K562 (cell line): ENCODE measurements around the gene SFXN5. TPM values are rescaled to one million over a fixed set of nuclear protein-coding genes. Genes with fewer than 3 reads are reported as not detected.
A peak's percentile ranks its signal among the peaks of the same experiment; 100 is the strongest.

Experiments used
- ATAC-seq: fragments of 200-7000 bp; cut with Tn5 transposase; 3 replicates; pipeline ENCODE4 v1.9.1; 2020; ENCODE audit warnings: moderate library complexity
- BruUV-seq: library from RNA; stranded (reverse); fragments of 400-500 nt; replicated peaks from 2 replicates; lab custom pipeline; 2021; lab: Mats Ljungman, UMichigan
- CTCF ChIA-PET: fragments of 300-600 bp; formaldehyde crosslinking; extraction: SDS; loops from one replicate; lab custom pipeline; 2021; ENCODE audit warnings: low intra/inter-chr PET ratio; lab: Yijun Ruan, JAX
- POLR2A ChIA-PET: fragments of 300-600, 350-650 bp; sonication (Branson Sonifier 250); formaldehyde crosslinking; extraction: SDS; loops from one replicate; lab custom pipeline; 2021; ENCODE audit warnings: antibody characterized with exemption, inconsistent platforms; lab: Yijun Ruan, JAX
- DNase-seq, 4 experiments: peaks; one replicate each; pipeline versions ENCODE4 v3.0.0 to v3.0.0-alpha.2; 2011 to 2018; ENCODE audit warnings: low spot score in 3 of 4, mixed read lengths in 3 of 4; ENCODE audit errors: extremely low read depth in 1 of 4
- FAIRE-seq: peaks from 2 replicates; lab custom pipeline; 2011; peaks lifted over from hg19 to GRCh38; lab: Jason Lieb, UNC
- H2AFZ ChIP-seq: 2 replicates; pipeline ENCODE4 v1.6.0; 2011; ENCODE audit warnings: low read depth, low read length, control low read depth, inconsistent platforms
- H3K27ac ChIP-seq: fragments of 200-600 bp; 3 replicates; pipeline ENCODE4 v1.8.0; 2011; ENCODE audit warnings: low read depth, mild to moderate bottlenecking, control low read depth, inconsistent platforms, low read length, moderate library complexity, mixed read lengths; ENCODE audit errors: extremely low read depth
- H3K27me3 ChIP-seq, 2 experiments: fragments of 300-600 bp in 1 of 2; 2 replicates in 1 of 2; 3 replicates in 1 of 2; pipeline versions ENCODE4 v1.6.0 to v1.8.0; 2011; ENCODE audit warnings: inconsistent platforms in 2 of 2, low read length in 2 of 2, mild to moderate bottlenecking in 1 of 2, mixed read lengths in 1 of 2, moderate library complexity in 1 of 2; ENCODE audit not compliant: control insufficient read depth in 2 of 2, insufficient read depth in 2 of 2
- H3K36me3 ChIP-seq: fragments of 300-600 bp; 3 replicates; pipeline ENCODE4 v1.8.0; 2011; ENCODE audit warnings: mild to moderate bottlenecking, low read length, inconsistent platforms; ENCODE audit not compliant: control insufficient read depth, insufficient read depth
- H3K4me1 ChIP-seq, 2 experiments: fragments of 200-600 bp in 1 of 2; replicated peaks in 1 of 2; 2 replicates in 1 of 2; 3 replicates in 1 of 2; pipeline versions ENCODE4 v1.5.1 to v1.8.0; 2011; ENCODE audit warnings: inconsistent platforms in 2 of 2, low read length in 2 of 2, mild to moderate bottlenecking in 1 of 2, mixed read lengths in 1 of 2, moderate library complexity in 1 of 2; ENCODE audit not compliant: control insufficient read depth in 2 of 2, insufficient read depth in 2 of 2
- H3K4me2 ChIP-seq: 2 replicates; pipeline ENCODE4 v1.6.1; 2011; ENCODE audit warnings: low read length, control low read depth, inconsistent platforms, mixed read lengths; ENCODE audit not compliant: insufficient read depth
- H3K4me3 ChIP-seq: fragments of 200-600 bp; sonication (generic), shearing (Covaris generic); 2 replicates; pipeline ENCODE4 v1.5.1; 2016; ENCODE audit warnings: control low read depth, inconsistent platforms
- H3K79me2 ChIP-seq: fragments of 200-600 bp; 3 replicates; pipeline ENCODE4 v1.8.0; 2011; ENCODE audit warnings: low read length, inconsistent platforms; ENCODE audit not compliant: control insufficient read depth, insufficient read depth
- H3K9ac ChIP-seq, 2 experiments: 2 replicates each; pipeline versions ENCODE4 v1.6.0 to v1.6.1; 2011; ENCODE audit warnings: low read depth in 2 of 2, low read length in 2 of 2, control low read depth in 1 of 2, inconsistent platforms in 1 of 2, mild to moderate bottlenecking in 1 of 2, mixed read lengths in 1 of 2; ENCODE audit not compliant: insufficient read depth in 1 of 2
- H3K9me1 ChIP-seq: one replicate; pipeline ENCODE4 v1.6.0; 2011; ENCODE audit warnings: inconsistent platforms, mild to moderate bottlenecking, low read length, moderate library complexity; ENCODE audit not compliant: control insufficient read depth, insufficient read depth
- H3K9me3 ChIP-seq: replicated peaks from 2 replicates; pipeline ENCODE4 v1.5.1; 2011; ENCODE audit warnings: low read depth, low read length, inconsistent platforms; ENCODE audit not compliant: control insufficient read depth, insufficient read depth
- H4K20me1 ChIP-seq: replicated peaks from 2 replicates; pipeline ENCODE4 v1.6.1; 2011; ENCODE audit warnings: low read length, inconsistent platforms, mixed read lengths; ENCODE audit not compliant: control insufficient read depth, insufficient read depth
- ARNT ChIP-seq, 2 experiments: fragments of 450-650 bp; IDR thresholded peaks; 2 replicates each; pipeline ENCODE4 v1.6.1; 2016; ENCODE audit warnings: mild to moderate bottlenecking in 1 of 2
- CC2D1A ChIP-seq: fragments of 450-650 bp; IDR thresholded peaks from 2 replicates; pipeline ENCODE4 v1.6.1; 2017; ENCODE audit warnings: mild to moderate bottlenecking
- DEAF1 ChIP-seq: fragments of 450-650 bp; formaldehyde crosslinking; IDR thresholded peaks from 2 replicates; pipeline ENCODE4 v1.4.0; 2020; ENCODE audit warnings: mild to moderate bottlenecking, moderate library complexity
- ETV1 ChIP-seq: fragments of 450-650 bp; conservative IDR thresholded peaks from 2 replicates; pipeline ENCODE4 v1.6.1; 2016; ENCODE audit warnings: missing genetic modification characterization, control low read depth, low read depth, missing compliant biosample characterization
- MTA3 ChIP-seq: fragments of 450-650 bp; formaldehyde crosslinking; IDR thresholded peaks from 2 replicates; pipeline ENCODE4 v1.6.1; 2017; ENCODE audit warnings: mild to moderate bottlenecking, borderline replicate concordance
- MYC ChIP-seq, 2 experiments: fragments of 250-450 bp in 1 of 2; sonication (Bioruptor Pico) in 1 of 2; IDR thresholded peaks; 2 replicates each; pipeline versions ENCODE4 v1.5.1 to v1.6.1; 2012 to 2021; ENCODE audit warnings: low read depth in 2 of 2, borderline replicate concordance in 1 of 2, improper control_type of control experiment in 1 of 2, low read length in 1 of 2, mild to moderate bottlenecking in 1 of 2, moderate library complexity in 1 of 2
- MYNN ChIP-seq, 2 experiments: sonication (generic); formaldehyde crosslinking in 1 of 2; IDR thresholded peaks; 2 replicates each; pipeline versions ENCODE4 v1.5.0 to v1.6.1; 2016 to 2020; ENCODE audit warnings: antibody characterized with exemption in 1 of 2, missing genetic modification reagents in 1 of 2
- NCOR1 ChIP-seq: fragments of 450-650 bp; IDR thresholded peaks from 2 replicates; pipeline ENCODE4 v1.6.1; 2016; ENCODE audit warnings: mild to moderate bottlenecking, moderate library complexity
- POLR2B ChIP-seq: fragments of 450-650 bp; IDR thresholded peaks from 2 replicates; pipeline ENCODE4 v1.6.1; 2018; ENCODE audit warnings: low read depth; ENCODE audit not compliant: partially characterized antibody
- RAD21 ChIP-seq, 2 experiments: fragments of 250-450 bp in 1 of 2; fragments of 450-650 bp in 1 of 2; sonication (Bioruptor Pico) in 1 of 2; formaldehyde crosslinking in 1 of 2; IDR thresholded peaks in 1 of 2; conservative IDR thresholded peaks in 1 of 2; 2 replicates each; pipeline versions ENCODE4 v1.4.0 to v1.8.0; 2020 to 2022; ENCODE audit warnings: mild to moderate bottlenecking in 2 of 2, moderate library complexity in 1 of 2
- SMC3 ChIP-seq: conservative IDR thresholded peaks from 2 replicates; pipeline ENCODE4 v1.6.1; 2011; ENCODE audit warnings: low read depth, low read length, improper control_type of control experiment; ENCODE audit not compliant: insufficient read depth
- TFAP4 ChIP-seq: sonication (generic); formaldehyde crosslinking; IDR thresholded peaks from 2 replicates; pipeline ENCODE4 v1.8.0; 2022; ENCODE audit warnings: missing genetic modification reagents, mild to moderate bottlenecking, moderate library complexity, borderline replicate concordance
- TOE1 ChIP-seq, 2 experiments: fragments of 450-650 bp in 1 of 2; sonication (generic) in 1 of 2; formaldehyde crosslinking in 1 of 2; IDR thresholded peaks; 2 replicates each; pipeline versions ENCODE4 v1.7.1 to v1.8.0; 2016 to 2022; ENCODE audit warnings: borderline replicate concordance in 2 of 2, mild to moderate bottlenecking in 2 of 2, antibody characterized with exemption in 1 of 2, inconsistent platforms in 1 of 2, low read depth in 1 of 2, missing genetic modification reagents in 1 of 2, moderate library complexity in 1 of 2
- YY1 ChIP-seq, 3 experiments: IDR thresholded peaks; 2 replicates each; pipeline ENCODE4 v1.6.1; 2011; ENCODE audit warnings: low read length in 2 of 3, mild to moderate bottlenecking in 2 of 3, moderate library complexity in 2 of 3, borderline replicate concordance in 1 of 3, control low read depth in 1 of 3, low read depth in 1 of 3; ENCODE audit not compliant: insufficient read depth in 3 of 3, insufficient replicate concordance in 2 of 3, control insufficient read depth in 1 of 3, insufficient read length in 1 of 3; ENCODE audit errors: extremely low read depth in 1 of 3
- ZNF717 ChIP-seq: fragments of 250-450 bp; sonication (Bioruptor Pico); IDR thresholded peaks from 2 replicates; pipeline ENCODE4 v1.5.0; 2021
- WGBS: fragments of 100-300 bp; shearing (Covaris generic); methylation state at CpG from one replicate; pipeline ENCODE4 v1.1.6; 2016; ENCODE audit warnings: low coverage, mixed read lengths; ENCODE audit not compliant: insufficient coverage; ENCODE audit errors: missing lambda C conversion rate; 5-methylcytosine and 5-hydroxymethylcytosine counted together
- in situ Hi-C: fragments of 300-500 bp; cut with MboI; formaldehyde crosslinking; loops from 4 replicates; pipeline ENCODE4 v1.15.0; 2018; ENCODE audit warnings: inconsistent platforms, mixed read lengths
- intact Hi-C: fragments of 100-400 bp; cut with micrococcal nuclease; formaldehyde crosslinking; loops from 2 replicates; pipeline ENCODE4 v1.14.2; 2022
- polyA plus RNA-seq, 8 experiments: library from polyadenylated mRNA; depleted of rRNA in 4 of 8; stranded (reverse) in 5 of 8; unstranded in 3 of 8; fragments of >200 nt; fragmentation: Nextera tagmentation in 2 of 8; fragmentation: Illumina TruSeq in 1 of 8; extraction: Ambion mirVana in 2 of 8; extraction: Trizol in 1 of 8; gene quantifications; 2 replicates each; pipeline versions ENCODE4 v1.2.1 to v1.2.3, GENCODE V29; 2011 to 2014; ENCODE audit warnings: inconsistent platforms in 1 of 8, missing spikeins in 1 of 8
- total RNA-seq, 7 experiments: library from RNA; depleted of rRNA in 6 of 7; stranded (reverse); fragments of >200 nt in 6 of 7; fragmentation: Illumina TruSeq in 2 of 7; extraction: Trizol in 2 of 7; gene quantifications; 2 replicates each; pipeline versions ENCODE4 v1.2.1 to v1.2.3, GENCODE V29; 2011 to 2021; ENCODE audit warnings: low replicate concordance in 1 of 7

SFXN5 gene
- total and polyA plus RNA-seq, 9 of the 15 experiments (the other 6 are each of a cell fraction or from before 2014, with no cell fraction given): 8.3 to 22.6 (median 16.0) TPM

DNA sequence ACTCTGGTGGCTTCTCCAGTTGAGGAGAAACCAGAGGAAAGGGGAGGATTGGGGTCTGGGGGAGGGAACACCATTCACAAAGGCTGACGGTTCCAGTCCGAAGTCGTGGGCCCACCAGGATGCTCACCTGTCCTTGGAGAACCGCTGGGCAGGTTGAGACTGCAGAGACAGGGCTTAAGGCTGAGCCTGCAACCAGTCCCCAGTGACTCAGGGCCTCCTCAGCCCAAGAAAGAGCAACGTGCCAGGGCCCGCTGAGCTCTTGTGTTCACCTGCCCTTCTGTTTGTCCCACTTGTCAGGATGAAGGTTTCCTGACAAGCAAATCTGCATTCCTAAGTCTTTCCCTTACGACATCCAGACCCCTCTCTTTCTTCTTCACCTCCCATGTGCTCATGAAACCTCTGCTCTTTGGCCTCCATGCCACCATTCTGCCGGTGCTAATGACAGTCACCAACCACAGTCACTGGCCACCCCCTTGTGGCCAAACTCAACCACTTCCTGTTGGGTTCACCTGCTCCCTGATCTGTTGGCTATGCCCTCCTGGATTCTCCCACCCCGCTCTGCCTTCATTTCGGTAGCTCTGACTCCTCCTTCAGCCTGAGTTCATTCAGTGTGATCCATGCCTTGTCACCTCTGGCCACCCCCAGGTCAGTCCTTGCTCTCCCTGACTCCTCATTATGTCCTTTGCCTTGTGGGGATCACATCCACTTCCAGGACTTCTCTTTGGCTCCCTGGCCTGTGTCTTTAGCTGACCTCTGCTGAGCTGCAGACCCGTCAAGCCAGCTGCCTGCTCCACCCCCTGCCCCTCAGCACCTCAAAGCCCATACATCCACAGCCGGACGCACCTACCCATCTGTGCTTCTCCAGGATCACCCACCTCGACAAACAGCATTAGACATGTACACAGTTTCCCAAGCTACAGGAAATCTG lies 136.6 kb downstream of the SFXN5 start:
- H3K27me3 ChIP-seq: peaks cover 5 to 73% of the 10 kb centered on the region in 2 experiments; a peak in 3 of 5 replicates
- no TSS peak for BruUV-seq
- WGBS: 12% methylated on average over 13 of the region's 14 CpGs
- intact Hi-C loops (loop anchor here (1.0 kb wide), 1 partner anchor 42 kb away; no protein-coding TSS in a partner anchor), in situ Hi-C loops (loop anchor here (5.0 kb wide), 1 partner anchor 43 kb away; no protein-coding TSS in a partner anchor)
- no peak overlapping the region for H3K4me3 ChIP-seq
- H2AFZ ChIP-seq: no peak overlapping the region
- H3K4me1 ChIP-seq: peaks cover 0 to 7% of the 10 kb centered on the region in 2 experiments; a peak in 1 of 5 replicates
- no peaks in the 10 kb centered on the region for H3K36me3 ChIP-seq
- H3K9ac ChIP-seq: 0 out of 4 replicates have a peak overlapping the region, but pooled peaks of 1 of the 2 experiments have one; percentile 10
- H3K9me1 ChIP-seq: no peaks in the 10 kb centered on the region
- H3K27ac ChIP-seq: no peak overlapping the region
- no peaks in the 10 kb centered on the region for H3K9me3 ChIP-seq
- H4K20me1 ChIP-seq: peaks cover 26% of the 10 kb centered on the region
- CTCF ChIA-PET: interaction anchor here (0.6 to 1.4 kb wide), 2 partner anchors 41 to 42 kb away, joined by 3 to 4 read pairs; no protein-coding TSS in a partner anchor
- no peaks in the 10 kb centered on the region for H3K79me2 ChIP-seq
- POLR2A ChIA-PET: interaction anchor here (0.6 kb wide), 1 partner anchor 1929 kb away, joined by 3 read pairs; no protein-coding TSS in a partner anchor
- peak; percentile 91 for FAIRE-seq
- DNase-seq: peak; percentile 67 to 75 (median 72)
- no peak overlapping the region for H3K4me2 ChIP-seq
- ATAC-seq: peak; percentile 85
- peak; percentile 63 for TF ChIP-seq SMC3
- TF ChIP-seq ETV1: peak; percentile 56; the same call in 1 of the 2 replicates
- no peak for TF ChIP-seq TOE1 (IDR thresholded peaks at IDR 0.05; ENCODE audit: borderline replicate concordance)
- TF ChIP-seq TOE1 (CRISPR knock-in tag; IDR thresholded peaks at IDR 0.05; ENCODE audit: borderline replicate concordance, low read depth): no peak
- TF ChIP-seq MYC (IDR thresholded peaks at IDR 0.05; ENCODE audit: low read depth, low read length): 0 out of 2 replicates have a peak, but pooled peaks have one; percentile 24
- TF ChIP-seq MYC (CRISPR knock-in tag; IDR thresholded peaks at IDR 0.05; ENCODE audit: borderline replicate concordance, low read depth): no peak
- no peak for TF ChIP-seq ZNF717
- no peak for TF ChIP-seq POLR2B
- TF ChIP-seq MTA3: no peak
- TF ChIP-seq YY1 (IDR thresholded peaks at IDR 0.05; ENCODE audit: borderline replicate concordance in 1 of 3, control insufficient read depth in 1 of 3, extremely low read depth in 1 of 3, insufficient read depth in 3 of 3, insufficient read length in 1 of 3, insufficient replicate concordance in 2 of 3, low read depth in 1 of 3, low read length in 2 of 3): peak in 1 of 3 experiments; percentile 46
- no peak for TF ChIP-seq MYNN (IDR thresholded peaks at IDR 0.05)
- TF ChIP-seq MYNN (CRISPR knock-in tag; IDR thresholded peaks at IDR 0.05): no peak
- no peak for TF ChIP-seq NCOR1
- peak; percentile 54 to 91 for TF ChIP-seq RAD21 (CRISPR knock-in tag; conservative IDR thresholded peaks at IDR 0.05 in 1 of 2, IDR thresholded peaks at IDR 0.05 in 1 of 2)
- peak; percentile 33; the same call in 1 of the 2 replicates for TF ChIP-seq TFAP4 (CRISPR knock-in tag)
- peak; percentile 12; the same call in 1 of the 2 replicates for TF ChIP-seq CC2D1A
- TF ChIP-seq DEAF1: 0 out of 2 replicates have a peak, but pooled peaks have one; percentile 36
- TF ChIP-seq ARNT (IDR thresholded peaks at IDR 0.05): 0 out of 4 replicates have a peak, but pooled peaks of 1 of the 2 experiments have one; percentile 46
